Heart left ventricle (tissue), 16 donors: ENCODE measurements around the gene FADS2. TPM values are rescaled to one million over a fixed set of nuclear protein-coding genes. Genes with fewer than 3 reads are reported as not detected.

Experiments used
- ATAC-seq, 4 donors: fragments of 200-7000 bp; cut with Tn5 transposase; one replicate each; pipeline ENCODE4 v1.9.1; 2020 to 2022; ENCODE audit warnings: moderate library complexity in 4 of 4, mild to moderate bottlenecking in 3 of 4, moderate number of reproducible peaks in 1 of 4
- DNase-seq, 5 donors: peaks; one replicate each; pipeline ENCODE4 v3.0.0-alpha.2; 2020
- H3K27ac ChIP-seq, 12 donors: fragments of 200-600 bp; sonication (generic) in 4 of 12; one replicate each; pipeline versions ENCODE4 v1.5.0 to v1.8.0; 2016 to 2022; ENCODE audit warnings: mild to moderate bottlenecking in 2 of 12
- H3K27me3 ChIP-seq, 9 donors: fragments of 200-600 bp; sonication (generic) in 2 of 9; one replicate each; pipeline versions ENCODE4 v1.5.1 to v1.8.0; 2016 to 2022; ENCODE audit warnings: mild to moderate bottlenecking in 3 of 9
- H3K36me3 ChIP-seq, 9 donors: fragments of 200-600 bp; sonication (generic) in 2 of 9; one replicate each; pipeline versions ENCODE4 v1.5.0 to v1.8.0; 2018 to 2022; ENCODE audit warnings: mild to moderate bottlenecking in 2 of 9
- H3K4me1 ChIP-seq, 12 donors: fragments of 200-600 bp; sonication (generic) in 4 of 12; one replicate each; pipeline versions ENCODE4 v1.5.0 to v1.8.0; 2016 to 2022; ENCODE audit warnings: mild to moderate bottlenecking in 3 of 12
- H3K4me3 ChIP-seq, 12 donors: fragments of 200-600 bp; sonication (generic) in 4 of 12; one replicate each; pipeline versions ENCODE4 v1.5.0 to v1.8.0; 2017 to 2022; ENCODE audit warnings: mild to moderate bottlenecking in 9 of 12, moderate library complexity in 4 of 12
- H3K9me3 ChIP-seq, 12 donors: fragments of 200-600 bp; sonication (generic) in 4 of 12; one replicate each; pipeline versions ENCODE4 v1.5.0 to v1.8.0; 2016 to 2022; ENCODE audit warnings: mild to moderate bottlenecking in 1 of 12
- POLR2A ChIP-seq, 2 donors: fragments of 450-650 bp; IDR thresholded peaks; one replicate each; pipeline ENCODE4 v1.6.1; 2017; ENCODE audit warnings: antibody characterized with exemption in 2 of 2, mild to moderate bottlenecking in 2 of 2, moderate library complexity in 2 of 2
- WGBS, 4 donors: extraction: QIAGEN DNeasy Blood & Tissue Kit in 2 of 4; methylation state at CpG; one replicate each; pipeline versions ENCODE4 v1.1.5 to v1.1.7; 2013 to 2018; 5-methylcytosine and 5-hydroxymethylcytosine counted together
- intact Hi-C, 10 donors: fragments of 100-400 bp; cut with DNase I; formaldehyde crosslinking; loops; one replicate each; pipeline versions ENCODE4 v1.11.1 to v1.14.2; 2022
- polyA plus RNA-seq, 2 donors: library from polyadenylated mRNA; stranded (reverse); fragments of 200-250 nt; gene quantifications; one replicate each; pipeline ENCODE4 v1.2.3, GENCODE V29; 2013
- total RNA-seq, 9 donors: library from RNA; depleted of rRNA in 2 of 9; stranded (reverse); fragments of >200 nt in 2 of 9; fragmentation: NEBNext Ultra II Directional in 3 of 9; extraction: Animal tissue kit (Norgen Biotek cat#: 25700) in 3 of 9; gene quantifications; one replicate each; pipeline versions ENCODE4 v1.1.0 to v1.2.4, GENCODE V29; 2016 to 2023
- TF ChIP-seq, protein P1 (sequence below), 12 donors: fragments of 200-600 bp; sonication (generic) in 4 of 12; IDR thresholded peaks; one replicate each; pipeline versions ENCODE4 v1.5.0 to v1.8.0; 2018 to 2022; ENCODE audit warnings: antibody characterized with exemption in 12 of 12, mild to moderate bottlenecking in 5 of 12
- donor health status: ischemic (EF 13 %, LVEDD 7.1; RV severe dilation, severe dysfunction).
- donor health status: healthy with polysubstance abuse.
- donor health status: DM: no; HTN: yes; CAD: no.
- donor health status: DM: no; HTN: no; CAD: no.
- donor health status: ischemic (EF 25% LVEDD 6.9; RV normal size, moderate dysfunction).
- donor health status: ischemic (EF 25% LVEDD 5.7; RV mildly dilated, moderate dysfunction).
- donor health status: healthy.
- donor health status: DM: yes; HTN: yes; CAD: no.
- donor health status: ischemic (EF 35%, LVEDD 5.7; RV mildly dilated, moderate dysfunction).
- donor health status: nonischemic (EF 11% LVEDD 7.7; RV severe dilation, severe dysfunction).
- donor health status: DM: yes; HTN: yes; CAD: no.
- donor health status: PGD.
- donor health status: ischemic (EF 29% LVEDD 5.4; RV normal size, mild dysfunction).
- donor health status: nonischemic (EF 23%, LVEDD 6.1; RV moderate dilation, normal function).

The FADS2 gene
- total and polyA plus RNA-seq, 11 donors = 2.6 to 43.6 (median 19.2) TPM

DNA sequence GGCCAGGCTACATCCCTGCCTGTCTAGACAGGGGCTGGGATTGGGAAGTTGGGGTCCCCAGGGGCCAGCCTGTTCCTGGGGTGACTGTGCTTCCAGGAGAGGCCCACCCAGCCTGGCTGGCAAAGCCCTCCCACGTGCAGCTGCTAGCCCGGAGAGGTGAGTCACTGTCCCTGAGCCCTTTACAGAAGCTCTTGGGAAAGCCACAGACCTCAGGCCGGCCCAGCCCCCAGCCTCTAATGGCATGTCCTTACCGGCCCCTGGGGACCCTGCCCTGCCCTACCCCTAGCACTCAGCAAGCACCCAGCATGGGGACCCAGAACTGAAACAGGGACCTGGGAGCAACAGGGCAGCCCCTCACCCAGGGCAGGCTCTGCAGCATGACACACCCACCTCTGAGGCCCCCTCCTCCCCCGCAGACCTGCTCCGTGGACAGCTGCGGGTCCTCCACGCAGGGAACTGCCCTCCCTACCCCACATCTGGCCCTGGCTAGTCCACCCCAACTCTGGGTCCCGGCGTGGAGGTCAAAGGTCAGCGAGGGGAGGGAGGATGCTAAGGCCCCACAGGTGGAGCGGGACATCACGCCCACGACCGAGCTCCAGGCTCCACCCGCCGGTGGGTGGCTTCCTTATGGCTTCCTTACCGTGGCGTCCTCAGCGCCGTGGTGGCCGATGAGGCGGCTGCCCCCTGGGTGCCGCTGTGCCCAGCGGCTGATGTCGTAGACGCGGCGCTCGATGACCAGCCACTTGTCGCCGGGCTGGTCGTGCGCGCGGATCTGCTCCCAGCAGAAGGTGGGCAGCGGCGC is 62.6 kb downstream of the FADS2 start:
- Histone ChIP-seq H3K27ac (peak overlapping the region; percentile 68 to 97 (median 93)), H3K4me3 (peak overlapping the region; percentile 67 to 98 (median 94)), H3K4me1 (peaks cover 15 to 63% (median 46%) of the 10 kb centered on the region in 12 donors), H3K27me3 (no peaks in the 10 kb centered on the region), H3K36me3 (peaks cover 0 to 3% (median 0%) of the 10 kb centered on the region in 9 donors), H3K9me3 (no peaks in the 10 kb centered on the region)
- 0 to 3% (median 1%) methylated on average over 5 to 38 of the region's 38 CpGs for WGBS, 4 donors
- intact Hi-C loops = loop anchor here in 8 of 10 donors (1.0 to 5.0 kb wide), 6 partner anchors 16 to 98 kb away; partner anchors contain the start of genes FADS1 (in 3 of the 8), FADS2 (in 1 of the 8), FEN1 (in 1 of the 8) and TMEM258 (in 1 of the 8)
- ATAC-seq = peak in 3 of 4 donors; percentile 5 to 34 (median 23)
- peak in 4 of 5 donors; percentile 49 to 89 (median 60) for DNase-seq
- TF ChIP-seq POLR2A (IDR thresholded peaks at IDR 0.05) = no peak
- TF ChIP-seq, protein P1, sequence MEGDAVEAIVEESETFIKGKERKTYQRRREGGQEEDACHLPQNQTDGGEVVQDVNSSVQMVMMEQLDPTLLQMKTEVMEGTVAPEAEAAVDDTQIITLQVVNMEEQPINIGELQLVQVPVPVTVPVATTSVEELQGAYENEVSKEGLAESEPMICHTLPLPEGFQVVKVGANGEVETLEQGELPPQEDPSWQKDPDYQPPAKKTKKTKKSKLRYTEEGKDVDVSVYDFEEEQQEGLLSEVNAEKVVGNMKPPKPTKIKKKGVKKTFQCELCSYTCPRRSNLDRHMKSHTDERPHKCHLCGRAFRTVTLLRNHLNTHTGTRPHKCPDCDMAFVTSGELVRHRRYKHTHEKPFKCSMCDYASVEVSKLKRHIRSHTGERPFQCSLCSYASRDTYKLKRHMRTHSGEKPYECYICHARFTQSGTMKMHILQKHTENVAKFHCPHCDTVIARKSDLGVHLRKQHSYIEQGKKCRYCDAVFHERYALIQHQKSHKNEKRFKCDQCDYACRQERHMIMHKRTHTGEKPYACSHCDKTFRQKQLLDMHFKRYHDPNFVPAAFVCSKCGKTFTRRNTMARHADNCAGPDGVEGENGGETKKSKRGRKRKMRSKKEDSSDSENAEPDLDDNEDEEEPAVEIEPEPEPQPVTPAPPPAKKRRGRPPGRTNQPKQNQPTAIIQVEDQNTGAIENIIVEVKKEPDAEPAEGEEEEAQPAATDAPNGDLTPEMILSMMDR (IDR thresholded peaks at IDR 0.05) = peak in 3 of 12 donors; percentile 5 to 29 (median 16)

DNA sequence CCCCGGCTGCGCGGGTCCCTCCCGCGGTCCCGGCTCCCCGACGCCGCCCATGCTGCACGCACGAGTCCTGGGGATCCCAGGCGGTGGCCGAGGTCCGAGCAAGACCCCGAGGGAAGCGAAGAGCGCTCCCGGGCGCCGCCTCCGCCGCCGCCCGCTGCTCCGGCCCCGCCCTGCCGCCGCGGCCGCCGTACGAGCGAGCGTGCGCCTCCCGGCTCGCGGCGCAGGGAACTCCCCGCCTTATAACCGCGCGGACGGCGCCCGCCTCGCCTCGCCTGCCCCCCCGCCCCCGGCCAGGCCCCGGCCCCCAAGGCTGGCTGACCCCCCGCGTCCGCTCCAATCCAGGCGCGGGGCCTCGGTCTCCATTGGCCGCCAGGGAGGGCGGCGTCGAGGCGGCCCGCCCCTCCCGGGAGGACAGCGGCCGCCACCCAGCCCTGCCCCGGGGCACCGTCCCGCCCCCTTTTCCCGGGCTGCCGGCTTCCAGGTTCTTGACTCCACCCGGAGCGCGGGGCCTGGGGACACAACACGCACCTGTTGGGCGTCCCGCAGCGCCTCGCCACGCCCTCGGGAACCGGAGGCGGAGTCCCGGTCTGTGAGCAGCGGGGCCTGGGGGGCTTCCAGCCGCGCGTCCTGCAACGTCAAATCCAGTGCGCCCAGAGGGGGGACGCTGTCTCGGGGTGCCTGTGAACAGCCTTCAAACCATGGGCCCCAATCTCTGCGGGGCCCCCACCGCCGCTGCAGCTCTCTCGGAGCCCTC is 63.4 kb downstream of the FADS2 start, which contains the start of gene FADS3:
Gene FADS3 (minus strand): TSS at position 215 of the 754 bp plus-strand sequence. CDS start 164 bp downstream, at position 51.
- 0 to 2% (median 0%) methylated on average over 5 to 96 of the region's 96 CpGs for WGBS, 4 donors
- Histone ChIP-seq H3K4me1 (peaks cover 15 to 55% (median 41%) of the 10 kb centered on the region in 12 donors), H3K36me3 (peaks cover 0 to 6% (median 0%) of the 10 kb centered on the region in 9 donors), H3K27ac (peak within 1 kb of the TSS; percentile 68 to 97 (median 93)), H3K9me3 (no peaks in the 10 kb centered on the region), H3K4me3 (peak within 1 kb of the TSS; percentile 67 to 98 (median 94)), H3K27me3 (no peaks in the 10 kb centered on the region)
- TF ChIP-seq, protein P1 (IDR thresholded peaks at IDR 0.05) = peak in 1 of 12 donors; percentile 4
- peak in 1 of 2 donors; percentile 86 for TF ChIP-seq POLR2A (IDR thresholded peaks at IDR 0.05)
- ATAC-seq (peak; percentile 76 to 91 (median 86)), DNase-seq (peak; percentile 91 to 95 (median 93))
- intact Hi-C loops = loop anchor here in 8 of 10 donors (1.0 to 5.0 kb wide), 6 partner anchors 17 to 99 kb away; partner anchors contain the start of genes FADS1 (in 3 of the 8), FADS2 (in 1 of the 8), FEN1 (in 1 of the 8) and TMEM258 (in 1 of the 8)

DNA sequence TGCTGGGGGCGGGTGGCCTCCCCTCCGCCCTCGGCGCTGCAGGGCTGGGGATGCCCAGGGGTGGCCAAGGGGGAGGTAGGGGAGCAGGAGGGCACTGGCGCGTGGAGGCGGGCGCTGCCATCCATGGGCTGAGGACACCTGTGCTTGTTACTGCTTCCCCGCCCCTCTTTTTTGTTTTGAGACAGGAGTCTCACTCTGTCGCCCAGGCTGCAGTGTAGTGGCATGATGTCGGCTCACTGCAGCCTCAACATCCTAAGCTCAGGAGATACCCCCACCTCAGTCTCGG is 63.9 kb downstream of the FADS2 start:
- DNase-seq (no peak), ATAC-seq (no peak)
- TF ChIP-seq POLR2A (IDR thresholded peaks at IDR 0.05) = no peak
- TF ChIP-seq, protein P1 (IDR thresholded peaks at IDR 0.05) = no peak
- H3K4me3 ChIP-seq = peak overlapping the region; percentile 29 to 98 (median 93)
- peak overlapping the region; percentile 68 to 97 (median 93) for H3K27ac ChIP-seq
- intact Hi-C loops = loop anchor here in 6 of 10 donors (5.0 kb wide), 3 partner anchors 70 to 95 kb away; partner anchors contain the start of gene FADS1 (in 3 of the 6)
- H3K9me3 ChIP-seq = no peaks in the 10 kb centered on the region
- H3K27me3 ChIP-seq = no peaks in the 10 kb centered on the region
- H3K4me1 ChIP-seq = peaks cover 15 to 50% (median 37%) of the 10 kb centered on the region in 12 donors
- H3K36me3 ChIP-seq = peaks cover 0 to 12% (median 0%) of the 10 kb centered on the region in 9 donors
- 27 to 46% (median 39%) methylated on average over 8 to 12 of the region's 12 CpGs for WGBS, 4 donors
